GM12874 (cell line): ENCODE results near the gene MVK.

ENCODE experiments used
- TF ChIP-seq, protein P1 (sequence below): IDR thresholded peaks from 2 replicates; pipeline ENCODE4 v1.5.1; 2011; ENCODE audit warnings: low read depth, mild to moderate bottlenecking, control low read depth, low read length, moderate library complexity; ENCODE audit not compliant: insufficient read depth

MVK gene

GRCh38 chr12:109553906-109554500, 19.6 kb upstream of the MVK start:
- TF ChIP-seq, protein P1, sequence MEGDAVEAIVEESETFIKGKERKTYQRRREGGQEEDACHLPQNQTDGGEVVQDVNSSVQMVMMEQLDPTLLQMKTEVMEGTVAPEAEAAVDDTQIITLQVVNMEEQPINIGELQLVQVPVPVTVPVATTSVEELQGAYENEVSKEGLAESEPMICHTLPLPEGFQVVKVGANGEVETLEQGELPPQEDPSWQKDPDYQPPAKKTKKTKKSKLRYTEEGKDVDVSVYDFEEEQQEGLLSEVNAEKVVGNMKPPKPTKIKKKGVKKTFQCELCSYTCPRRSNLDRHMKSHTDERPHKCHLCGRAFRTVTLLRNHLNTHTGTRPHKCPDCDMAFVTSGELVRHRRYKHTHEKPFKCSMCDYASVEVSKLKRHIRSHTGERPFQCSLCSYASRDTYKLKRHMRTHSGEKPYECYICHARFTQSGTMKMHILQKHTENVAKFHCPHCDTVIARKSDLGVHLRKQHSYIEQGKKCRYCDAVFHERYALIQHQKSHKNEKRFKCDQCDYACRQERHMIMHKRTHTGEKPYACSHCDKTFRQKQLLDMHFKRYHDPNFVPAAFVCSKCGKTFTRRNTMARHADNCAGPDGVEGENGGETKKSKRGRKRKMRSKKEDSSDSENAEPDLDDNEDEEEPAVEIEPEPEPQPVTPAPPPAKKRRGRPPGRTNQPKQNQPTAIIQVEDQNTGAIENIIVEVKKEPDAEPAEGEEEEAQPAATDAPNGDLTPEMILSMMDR: no peak

DNA sequence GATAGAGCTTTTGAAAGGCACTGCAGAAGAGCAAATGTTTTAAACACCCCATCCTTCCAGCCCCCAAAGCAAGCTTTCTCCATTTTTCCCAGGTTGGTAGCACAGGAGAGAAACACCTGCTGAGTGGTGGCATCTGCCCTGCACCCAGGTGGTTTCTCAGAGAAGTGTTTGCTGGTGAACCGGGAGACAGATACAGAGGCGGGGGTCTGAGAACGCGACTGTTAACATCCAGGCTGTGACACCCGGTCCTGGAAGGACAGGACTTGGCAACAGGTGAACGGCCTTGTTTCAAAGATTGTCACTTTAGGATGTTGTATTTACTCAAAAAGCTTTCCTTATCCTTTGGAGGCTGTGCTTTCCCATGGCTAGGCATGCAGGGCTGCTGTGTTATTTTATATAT, 18.8 kb upstream of the MVK start:
- TF ChIP-seq, protein P1: no peak

DNA sequence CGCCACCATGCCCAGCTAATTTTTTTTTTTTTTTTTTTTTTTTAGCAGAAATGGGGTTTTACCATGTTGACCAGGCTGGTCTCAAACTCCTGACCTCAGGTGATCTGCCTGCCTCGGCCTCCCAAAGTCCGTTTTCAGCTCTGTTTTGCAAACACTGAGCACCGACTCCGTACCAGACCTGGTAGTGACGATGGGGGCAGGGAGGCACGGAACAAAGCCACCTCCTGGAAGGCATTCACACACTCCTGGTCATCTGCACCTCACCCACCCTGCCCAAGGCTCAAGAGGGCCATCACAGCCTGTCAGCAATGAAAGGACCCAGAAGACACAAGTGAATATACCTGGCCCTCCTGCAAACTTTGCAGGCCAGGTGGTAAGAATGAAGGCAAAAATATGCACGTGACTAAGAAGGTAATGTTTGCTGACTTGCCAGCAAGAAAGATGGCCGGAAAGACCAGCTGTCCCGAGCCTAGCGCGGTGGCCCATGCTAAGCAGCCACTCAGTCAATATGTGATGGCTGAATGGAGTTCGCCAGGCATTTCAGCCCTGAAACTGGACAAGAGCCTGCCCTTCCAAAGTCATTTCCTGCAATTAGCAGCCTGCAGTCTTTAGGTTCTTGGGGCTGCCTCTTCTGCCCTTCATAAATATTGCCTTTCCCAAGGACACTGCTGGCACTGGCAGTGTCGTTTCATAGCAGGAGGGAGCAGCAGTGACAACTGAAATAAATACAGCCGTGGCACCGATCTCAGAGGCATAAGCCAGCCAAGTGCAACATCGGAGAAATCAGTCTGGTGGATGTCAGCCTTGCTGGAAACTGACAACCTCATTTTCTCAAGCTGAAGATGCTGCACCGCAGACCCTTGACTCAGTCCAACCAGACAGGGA, 17.9 kb upstream of the MVK start:
- TF ChIP-seq, protein P1: no peak

DNA sequence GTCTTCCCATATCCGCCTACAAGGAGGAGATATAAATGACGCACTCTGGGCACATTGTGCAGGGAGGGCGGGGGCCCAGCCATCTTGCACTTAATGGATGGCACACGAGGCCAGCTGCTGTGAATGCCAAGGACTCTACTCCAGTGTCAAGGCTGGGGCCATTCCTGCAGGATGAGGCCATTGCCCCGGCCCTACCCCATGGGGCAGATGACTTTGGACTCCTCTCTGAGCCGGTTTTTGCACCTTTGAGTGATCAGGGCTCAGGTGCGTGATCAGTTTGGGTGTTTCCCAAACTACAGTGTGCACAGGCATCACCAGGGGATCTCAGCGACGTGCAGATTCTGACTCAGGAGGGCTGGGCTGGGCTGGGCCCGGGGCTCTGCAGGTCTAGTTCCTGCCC, 16.4 kb upstream of the MVK start:
- TF ChIP-seq, protein P1: no peak

GRCh38 chr12:109557805-109558204, 15.8 kb upstream of the MVK start:
- TF ChIP-seq, protein P1: no peak

GRCh38 chr12:109558374-109559199, 15.0 kb upstream of the MVK start:
- TF ChIP-seq, protein P1: no peak

- TF ChIP-seq, protein P1: no peak
Observed at GRCh38 chr12:109559200-109559505, 14.4 kb upstream of the MVK start.
